Esophagus squamous epithelium (tissue), 5 donors: ENCODE data around the gene CEP85L. TPM values are rescaled to one million over a fixed set of nuclear protein-coding genes. Genes with fewer than 3 reads are reported as not detected.
A peak's percentile ranks its signal among the peaks of the same experiment; 100 is the strongest.

Source experiments
- DNase-seq: peaks from one replicate; lab custom pipeline; 2025; lab: John Stamatoyannopoulos, UW
- H3K27ac ChIP-seq, 4 donors: fragments of 200-600 bp; sonication (generic); one replicate each; pipeline ENCODE4 v1.5.1; 2016 to 2019; ENCODE audit warnings: mild to moderate bottlenecking in 1 of 4
- H3K27me3 ChIP-seq, 4 donors: fragments of 200-600 bp; sonication (generic); 1 replicate in 3 of 4; 2 replicates in 1 of 4; pipeline versions ENCODE4 v1.5.1 to v1.6.0; 2017 to 2021; ENCODE audit warnings: antibody characterized with exemption in 1 of 4
- H3K36me3 ChIP-seq, 3 donors: fragments of 200-600 bp; sonication (generic); one replicate each; pipeline ENCODE4 v1.5.1; 2016 to 2019
- H3K4me1 ChIP-seq, 3 donors: fragments of 200-600 bp; sonication (generic); one replicate each; pipeline ENCODE4 v1.5.1; 2017 to 2019
- H3K4me3 ChIP-seq, 4 donors: fragments of 200-600 bp; sonication (generic); 1 replicate in 3 of 4; 2 replicates in 1 of 4; pipeline ENCODE4 v1.5.1; 2016 to 2019; ENCODE audit warnings: mild to moderate bottlenecking in 2 of 4, moderate library complexity in 1 of 4
- H3K9me3 ChIP-seq, 3 donors: fragments of 200-600 bp; sonication (generic); one replicate each; pipeline ENCODE4 v1.5.1; 2016 to 2019
- CTCF ChIP-seq, 6 experiments: fragments of 450-650 bp in 4 of 6; fragments of 200-600 bp in 2 of 6; sonication (generic) in 2 of 6; IDR thresholded peaks; one replicate each; pipeline ENCODE4 v1.5.1; 2016 to 2019; ENCODE audit warnings: antibody characterized with exemption in 6 of 6, mild to moderate bottlenecking in 4 of 6, moderate library complexity in 4 of 6
- POLR2A ChIP-seq, 4 donors: fragments of 450-650 bp; IDR thresholded peaks; one replicate each; pipeline ENCODE4 v1.6.1; 2017; ENCODE audit warnings: antibody characterized with exemption in 4 of 4, mild to moderate bottlenecking in 4 of 4, moderate library complexity in 3 of 4
- WGBS, 2 donors: methylation state at CpG; one replicate each; pipeline ENCODE4 v1.1.5; 2018; 5-methylcytosine and 5-hydroxymethylcytosine counted together
- intact Hi-C: fragments of 100-400 bp; cut with DNase I; formaldehyde crosslinking; loops from one replicate; pipeline ENCODE4 v1.15.0; 2022
- total RNA-seq, 4 donors: library from RNA; depleted of rRNA; stranded (reverse); fragments of >200 nt; gene quantifications; one replicate each; pipeline ENCODE4 v1.1.0, GENCODE V29; 2016
- donor health status: DM: yes; HTN: yes; CAD: no.

Gene CEP85L
- total RNA-seq, 4 donors from 2014 or later: 1.3 to 9.2 (median 5.3) TPM

DNA sequence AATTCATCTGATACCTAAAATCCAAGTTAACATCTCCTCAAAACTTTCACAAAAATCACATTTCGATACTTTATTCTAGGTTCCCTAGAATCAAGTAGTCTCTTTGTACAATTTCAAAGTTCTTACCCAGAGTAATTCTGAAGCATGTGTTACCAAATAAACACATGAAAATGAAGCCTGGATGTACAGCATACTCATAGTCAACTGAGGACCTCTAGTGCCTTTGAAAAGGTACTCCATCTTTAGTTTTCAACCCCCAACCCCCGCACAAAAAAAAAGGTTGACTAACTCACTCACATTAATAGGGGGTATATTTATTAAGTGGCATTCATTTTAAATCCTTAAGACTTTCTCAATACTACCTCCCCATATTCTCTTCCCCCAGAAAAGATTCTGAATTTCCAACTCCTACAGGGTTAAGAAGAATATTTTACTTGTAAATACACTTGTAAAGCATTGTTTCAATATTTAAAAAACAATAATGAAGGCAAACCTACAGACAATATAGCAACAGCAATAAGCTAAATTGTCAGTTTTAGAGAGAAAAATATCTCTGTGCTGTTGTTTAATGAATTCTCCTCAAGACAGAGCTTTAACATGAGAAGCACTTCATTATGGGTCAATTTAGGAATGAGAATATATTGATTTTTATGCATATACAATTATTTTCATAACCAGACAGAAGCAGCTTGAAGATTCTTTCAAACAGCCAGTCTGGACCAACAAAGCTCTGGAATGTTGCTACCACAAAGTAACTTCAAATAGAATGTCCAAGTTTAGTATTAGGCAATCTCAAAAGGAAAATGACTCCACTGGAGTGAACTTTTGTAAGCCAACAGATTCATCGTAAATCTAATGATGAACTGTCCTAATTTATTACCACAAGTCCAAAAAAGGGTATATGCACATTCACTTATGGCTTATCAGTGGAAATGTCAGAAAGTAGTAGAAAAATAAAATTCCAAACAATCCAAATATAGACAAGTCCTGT lies 100.0 kb downstream of the CEP85L start:
- intact Hi-C loops: no loop called here
- Histone ChIP-seq H3K27ac (peak overlapping the region in 3 of 4 donors; percentile 8 to 55 (median 23)), H3K4me1 (no peaks in the 10 kb centered on the region), H3K4me3 (peak overlapping the region in 3 of 4 donors; percentile 27 to 50 (median 31)), H3K36me3 (no peaks in the 10 kb centered on the region), H3K27me3 (no peaks in the 10 kb centered on the region), H3K9me3 (no peaks in the 10 kb centered on the region)
- no peak for DNase-seq
- no peak for TF ChIP-seq POLR2A (IDR thresholded peaks at IDR 0.05)
- peak in 5 of 6 experiments; percentile 29 to 48 (median 37) for TF ChIP-seq CTCF (IDR thresholded peaks at IDR 0.05)
- WGBS, 2 donors: 16 to 19% methylated on average over 3 of the region's 3 CpGs

GRCh38 chr6:118548613-118549012 lies 102.8 kb downstream of the CEP85L start:
- Histone ChIP-seq H3K4me3 (peak overlapping the region in 3 of 4 donors; percentile 27 to 50 (median 31)), H3K27ac (peak overlapping the region in 3 of 4 donors; percentile 18 to 49 (median 39)), H3K36me3 (no peaks in the 10 kb centered on the region), H3K27me3 (no peaks in the 10 kb centered on the region), H3K4me1 (no peaks in the 10 kb centered on the region), H3K9me3 (no peaks in the 10 kb centered on the region)
- TF ChIP-seq CTCF (IDR thresholded peaks at IDR 0.05): no peak
- no peak for TF ChIP-seq POLR2A (IDR thresholded peaks at IDR 0.05)
- intact Hi-C loops: no loop called here
- DNase-seq: no peak

DNA sequence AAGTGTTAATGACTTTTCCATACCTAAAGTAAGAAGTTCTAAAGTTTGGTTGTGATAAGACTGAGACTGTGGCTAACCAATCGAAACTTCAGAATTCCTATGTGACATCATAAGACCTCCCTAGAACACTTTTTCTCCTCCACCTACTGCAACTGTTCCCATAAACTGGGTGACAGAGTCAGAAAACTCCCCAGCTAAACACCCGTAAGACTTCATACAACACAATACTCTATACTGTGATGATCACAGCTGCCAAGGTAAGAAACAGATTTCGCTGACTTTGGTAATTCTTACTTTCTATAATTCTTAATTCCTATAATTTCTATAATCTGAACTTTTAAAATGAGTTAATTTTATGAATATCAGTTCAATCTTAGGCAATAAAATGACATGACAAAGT lies 103.3 kb downstream of the CEP85L start, which contains the start of gene PLN:
TSS of gene PLN (plus strand) at position 161 of the 400 bp plus-strand sequence. CDS start 10,626 bp downstream, outside the sequence.
- no peaks in the 10 kb centered on the region for H3K9me3 ChIP-seq
- WGBS, 2 donors: 76 to 83% methylated on average over 3 of the region's 3 CpGs
- no peak for DNase-seq
- no peaks in the 10 kb centered on the region for H3K4me1 ChIP-seq
- no peaks in the 10 kb centered on the region for H3K36me3 ChIP-seq
- intact Hi-C loops: no loop called here
- H3K4me3 ChIP-seq: peak within 1 kb of the TSS in 3 of 4 donors; percentile 27 to 50 (median 31)
- TF ChIP-seq POLR2A (IDR thresholded peaks at IDR 0.05): peak in 1 of 4 donors; percentile 27
- no peak for TF ChIP-seq CTCF (IDR thresholded peaks at IDR 0.05)
- peak within 1 kb of the TSS in 3 of 4 donors; percentile 39 to 49 (median 45) for H3K27ac ChIP-seq
- H3K27me3 ChIP-seq: no peaks in the 10 kb centered on the region

DNA sequence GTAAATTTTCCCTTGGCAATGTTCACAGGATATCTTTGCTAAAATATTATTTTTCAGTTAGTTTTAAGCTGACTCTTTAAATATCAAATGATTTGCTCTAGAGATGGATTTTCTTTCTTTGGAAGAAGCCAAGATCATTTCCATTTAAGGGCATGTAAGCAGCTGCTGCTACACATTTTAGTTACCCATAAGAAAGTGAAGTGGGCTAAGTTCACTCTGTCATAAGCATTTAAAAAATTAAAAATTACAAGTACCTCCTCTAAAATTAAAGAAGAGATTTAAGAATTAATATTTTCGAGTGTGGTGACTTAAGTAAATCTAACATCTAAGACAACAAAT lies 104.5 kb downstream of the CEP85L start:
- Histone ChIP-seq H3K4me3 (peak overlapping the region in 1 of 4 donors; percentile 50), H3K9me3 (no peaks in the 10 kb centered on the region), H3K36me3 (no peaks in the 10 kb centered on the region), H3K27ac (peak overlapping the region in 3 of 4 donors; percentile 11 to 49 (median 38)), H3K27me3 (no peaks in the 10 kb centered on the region), H3K4me1 (no peaks in the 10 kb centered on the region)
- 58 to 70% methylated on average over 1 of the region's 1 CpG for WGBS, 2 donors
- no peak for TF ChIP-seq CTCF (IDR thresholded peaks at IDR 0.05)
- no peak for TF ChIP-seq POLR2A (IDR thresholded peaks at IDR 0.05)
- no peak for DNase-seq
- intact Hi-C loops: no loop called here
